ENCODE results near the gene MNX1. TPM values are rescaled to one million over a fixed set of nuclear protein-coding genes. Genes with fewer than 3 reads are reported as not detected.

The MNX1 gene
- total RNA-seq, 1 donor = not detected

GRCh38 chr7:156968183-156968582, 42.3 kb downstream of the MNX1 start:
- DNase-seq (ENCODE audit: low read depth) = no peak
- H3K4me3 ChIP-seq (ENCODE audit: low read depth, low read length) = no peak overlapping the region
- no peak for TF ChIP-seq CTCF (IDR thresholded peaks at IDR 0.05; ENCODE audit: insufficient read depth, low read length)

DNA sequence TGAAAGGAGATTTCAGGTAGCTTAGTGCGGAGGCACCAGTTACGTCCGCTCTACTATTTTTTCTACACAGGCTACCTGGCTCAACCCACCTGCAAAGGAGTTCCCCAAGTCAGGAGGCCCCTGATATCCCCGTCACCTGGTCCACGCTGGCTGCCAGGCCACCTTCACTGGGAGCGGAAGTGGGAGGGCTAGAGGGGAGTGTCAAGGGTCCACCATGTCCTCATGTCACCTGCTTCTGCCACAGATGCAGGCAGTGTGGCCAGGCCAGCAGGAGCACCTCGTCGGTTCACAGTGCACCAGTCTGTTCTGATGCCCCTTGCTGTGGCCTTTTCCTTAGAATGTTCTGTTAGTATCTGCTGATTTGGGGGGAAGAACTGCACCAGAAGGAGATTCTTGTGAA, 44.1 kb downstream of the MNX1 start:
- TF ChIP-seq CTCF (IDR thresholded peaks at IDR 0.05; ENCODE audit: insufficient read depth, low read length) = no peak
- H3K4me3 ChIP-seq (ENCODE audit: low read depth, low read length) = no peak overlapping the region
- no peak for DNase-seq (ENCODE audit: low read depth)

DNA sequence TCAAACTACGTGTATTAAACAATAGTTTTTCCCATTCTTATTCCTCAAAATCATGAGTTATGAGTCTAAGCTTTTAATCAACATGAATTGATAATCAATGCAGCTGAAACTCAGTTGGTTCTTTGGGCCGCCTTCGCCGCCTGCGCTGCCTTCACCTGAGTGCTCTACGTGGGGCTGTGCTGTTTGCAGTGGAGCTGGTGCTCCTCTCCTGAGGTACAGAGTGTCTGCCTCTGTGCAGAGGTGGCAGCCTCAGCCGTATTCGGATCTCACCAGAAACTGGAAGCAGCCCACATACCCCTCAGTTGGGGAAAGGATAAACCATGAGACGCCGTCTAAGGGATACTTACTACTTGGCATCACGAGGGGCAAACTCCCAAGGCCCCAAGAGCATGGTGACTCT, 45.5 kb downstream of the MNX1 start:
- no peak overlapping the region for H3K4me3 ChIP-seq (ENCODE audit: low read depth, low read length)
- no peak for TF ChIP-seq CTCF (IDR thresholded peaks at IDR 0.05; ENCODE audit: insufficient read depth, low read length)
- DNase-seq (ENCODE audit: low read depth) = no peak

DNA sequence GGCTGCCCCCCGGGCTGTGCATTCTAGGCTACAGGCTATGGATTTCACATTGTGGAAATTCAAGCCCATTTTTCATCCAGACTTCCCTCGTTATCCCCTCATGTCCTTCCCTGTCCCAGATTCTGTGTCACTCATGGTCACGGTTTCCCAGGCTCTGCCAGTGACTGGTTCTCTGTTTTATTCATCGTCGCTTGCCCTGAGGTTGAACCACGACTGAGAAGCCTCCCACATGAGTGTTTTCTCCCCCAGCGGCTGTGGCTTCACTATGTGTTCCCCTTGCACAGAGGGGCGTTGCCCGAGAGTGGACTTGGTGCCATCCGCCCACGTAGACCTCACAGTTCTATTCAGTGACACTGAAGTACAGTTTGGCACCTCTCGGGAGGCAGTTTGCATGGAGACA, 47.0 kb downstream of the MNX1 start:
- DNase-seq (ENCODE audit: low read depth) = no peak
- TF ChIP-seq CTCF (IDR thresholded peaks at IDR 0.05; ENCODE audit: insufficient read depth, low read length) = no peak
- no peak overlapping the region for H3K4me3 ChIP-seq (ENCODE audit: low read depth, low read length)

DNA sequence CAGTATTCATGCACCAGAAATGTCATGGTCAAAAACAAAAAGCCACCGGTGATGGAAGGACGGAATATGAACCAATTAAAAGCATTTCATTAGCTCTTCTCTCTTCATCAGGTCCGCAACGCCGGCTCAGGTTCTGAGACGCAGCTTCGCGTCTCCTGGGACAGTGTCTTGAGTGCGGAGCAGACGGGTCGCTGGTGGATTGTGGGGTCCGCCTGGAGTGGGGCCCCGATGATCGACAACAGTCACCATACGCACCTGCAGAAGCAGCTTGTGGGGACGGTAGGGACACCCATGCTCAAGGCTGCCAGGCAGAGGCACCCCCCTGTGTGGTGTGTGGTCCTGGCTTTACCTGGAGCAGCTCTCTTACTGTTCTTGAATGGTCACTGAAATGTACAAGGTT, 47.6 kb downstream of the MNX1 start:
- no peak for TF ChIP-seq CTCF (IDR thresholded peaks at IDR 0.05; ENCODE audit: insufficient read depth, low read length)
- H3K4me3 ChIP-seq (ENCODE audit: low read depth, low read length) = no peak overlapping the region
- DNase-seq (ENCODE audit: low read depth) = no peak

- no peak overlapping the region for H3K4me3 ChIP-seq (ENCODE audit: low read depth, low read length)
- TF ChIP-seq CTCF (IDR thresholded peaks at IDR 0.05; ENCODE audit: insufficient read depth, low read length) = no peak
- DNase-seq (ENCODE audit: low read depth) = no peak
These were observed 48.3 kb downstream of the MNX1 start for GRCh38 chr7:156962145-156962544.

DNA sequence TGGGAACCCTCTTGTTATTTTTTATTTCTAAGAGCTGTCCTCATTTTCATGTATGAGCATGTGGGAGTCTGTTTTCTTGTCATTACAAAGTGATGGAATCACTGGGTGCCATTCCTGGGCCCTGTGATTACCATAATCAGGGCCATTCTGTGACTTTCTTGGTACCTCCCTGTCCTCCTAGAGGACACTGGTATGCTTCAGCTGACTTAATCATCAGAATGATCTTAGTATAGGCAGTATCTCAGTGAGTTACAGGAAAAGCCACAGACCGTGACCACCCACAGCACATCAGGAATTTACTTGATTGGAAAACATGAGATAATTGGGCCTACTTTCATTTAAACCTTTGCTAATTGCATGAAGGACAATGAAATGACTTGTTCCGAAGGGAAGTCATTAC, 53.7 kb downstream of the MNX1 start:
- DNase-seq (ENCODE audit: low read depth) = no peak
- H3K4me3 ChIP-seq (ENCODE audit: low read depth, low read length) = no peak overlapping the region
- no peak for TF ChIP-seq CTCF (IDR thresholded peaks at IDR 0.05; ENCODE audit: insufficient read depth, low read length)

All from fibroblast of the aortic adventitia (primary cell).